Ramos (cell line): ENCODE results near the gene RPRD1B.

Experiments used
- in situ Hi-C: fragments of 300-500 bp; cut with MboI; formaldehyde crosslinking; loops from one replicate; pipeline ENCODE4 v1.14.3; 2022; ENCODE audit warnings: low sequenced_read_pairs; ENCODE audit not compliant: unreplicated experiment

RPRD1B gene, protein sequence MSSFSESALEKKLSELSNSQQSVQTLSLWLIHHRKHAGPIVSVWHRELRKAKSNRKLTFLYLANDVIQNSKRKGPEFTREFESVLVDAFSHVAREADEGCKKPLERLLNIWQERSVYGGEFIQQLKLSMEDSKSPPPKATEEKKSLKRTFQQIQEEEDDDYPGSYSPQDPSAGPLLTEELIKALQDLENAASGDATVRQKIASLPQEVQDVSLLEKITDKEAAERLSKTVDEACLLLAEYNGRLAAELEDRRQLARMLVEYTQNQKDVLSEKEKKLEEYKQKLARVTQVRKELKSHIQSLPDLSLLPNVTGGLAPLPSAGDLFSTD

DNA sequence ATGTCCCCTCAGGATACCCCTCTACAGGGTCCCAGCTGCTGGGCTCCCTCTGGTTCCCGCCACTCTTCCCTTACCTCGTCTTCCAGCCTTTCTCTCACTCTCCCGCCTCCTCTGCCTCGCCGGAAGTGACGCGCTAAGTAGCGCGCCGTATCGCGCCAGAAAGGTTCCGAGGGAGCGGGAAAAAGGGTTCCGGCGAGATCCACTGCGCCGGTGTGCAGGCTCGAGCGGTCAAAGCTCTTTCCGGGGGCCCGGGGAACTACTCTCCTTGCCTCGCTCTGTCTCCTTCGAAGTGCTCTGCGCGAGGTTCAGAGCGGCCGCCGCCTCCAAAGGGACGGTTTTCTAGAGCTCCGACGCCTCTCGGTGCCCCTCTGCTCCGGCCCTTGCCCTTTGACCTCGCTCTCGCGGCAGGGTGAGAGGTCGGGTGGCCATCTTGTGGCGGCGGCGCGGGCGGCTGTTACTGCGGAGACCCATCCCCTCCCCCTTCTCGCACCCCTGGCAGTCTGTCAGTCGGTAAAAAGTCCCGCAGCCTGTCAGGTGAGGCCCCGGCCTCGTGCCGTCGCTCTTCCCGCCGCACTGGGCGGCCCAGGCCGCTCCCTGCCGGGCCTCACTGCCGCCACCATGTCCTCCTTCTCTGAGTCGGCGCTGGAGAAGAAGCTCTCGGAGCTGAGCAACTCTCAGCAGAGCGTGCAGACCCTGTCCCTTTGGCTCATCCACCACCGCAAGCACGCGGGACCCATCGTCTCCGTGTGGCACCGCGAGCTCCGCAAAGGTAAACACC is at the start of gene RPRD1B, which contains the start of gene TTI1:
TSS of gene RPRD1B (plus strand) at position 417 of the 778 bp plus-strand sequence. CDS start at position 619, 202 bp downstream.
TSS of gene TTI1 (minus strand) at position 127 of the 778 bp plus-strand sequence. CDS start 19,640 bp downstream, outside the sequence.
- in situ Hi-C loops = no loop called here

DNA sequence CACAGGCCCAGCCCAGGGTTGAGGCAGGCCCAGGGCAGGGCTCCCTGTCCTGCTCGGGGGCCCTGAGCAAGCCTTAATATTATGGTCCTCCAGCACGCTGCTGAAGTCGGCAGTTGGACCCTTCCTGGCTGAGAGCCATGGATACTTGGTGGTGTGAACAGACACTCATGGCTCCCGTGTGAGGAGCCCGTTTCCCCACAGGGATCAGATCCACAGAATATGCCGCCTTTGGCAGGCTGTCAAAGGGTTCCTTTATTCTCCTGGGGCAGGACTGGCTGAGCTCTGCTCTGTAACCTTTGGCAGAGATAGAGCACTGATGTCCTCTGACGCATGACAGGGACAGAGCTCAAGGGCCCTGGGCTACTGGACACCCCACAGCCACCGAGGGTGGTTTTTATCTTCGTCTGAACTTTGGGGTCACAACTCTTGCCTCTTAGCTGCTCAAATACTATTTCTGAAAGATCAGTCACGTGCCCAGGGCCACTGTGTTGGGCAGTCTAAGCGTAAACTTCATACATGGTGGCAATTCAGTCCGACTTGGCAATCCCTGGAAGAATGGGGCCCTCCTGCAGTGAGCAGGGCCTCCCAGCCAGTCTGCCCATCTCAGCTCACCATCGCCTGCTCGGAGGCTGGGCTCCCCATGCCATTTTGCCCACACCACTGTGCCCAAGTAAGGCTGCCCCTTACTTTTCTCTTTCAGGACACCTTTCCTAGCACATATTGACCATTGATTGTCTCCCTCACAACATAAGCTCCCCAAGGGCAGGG is 49.3 kb upstream of the RPRD1B start:
- in situ Hi-C loops = no loop called here

DNA sequence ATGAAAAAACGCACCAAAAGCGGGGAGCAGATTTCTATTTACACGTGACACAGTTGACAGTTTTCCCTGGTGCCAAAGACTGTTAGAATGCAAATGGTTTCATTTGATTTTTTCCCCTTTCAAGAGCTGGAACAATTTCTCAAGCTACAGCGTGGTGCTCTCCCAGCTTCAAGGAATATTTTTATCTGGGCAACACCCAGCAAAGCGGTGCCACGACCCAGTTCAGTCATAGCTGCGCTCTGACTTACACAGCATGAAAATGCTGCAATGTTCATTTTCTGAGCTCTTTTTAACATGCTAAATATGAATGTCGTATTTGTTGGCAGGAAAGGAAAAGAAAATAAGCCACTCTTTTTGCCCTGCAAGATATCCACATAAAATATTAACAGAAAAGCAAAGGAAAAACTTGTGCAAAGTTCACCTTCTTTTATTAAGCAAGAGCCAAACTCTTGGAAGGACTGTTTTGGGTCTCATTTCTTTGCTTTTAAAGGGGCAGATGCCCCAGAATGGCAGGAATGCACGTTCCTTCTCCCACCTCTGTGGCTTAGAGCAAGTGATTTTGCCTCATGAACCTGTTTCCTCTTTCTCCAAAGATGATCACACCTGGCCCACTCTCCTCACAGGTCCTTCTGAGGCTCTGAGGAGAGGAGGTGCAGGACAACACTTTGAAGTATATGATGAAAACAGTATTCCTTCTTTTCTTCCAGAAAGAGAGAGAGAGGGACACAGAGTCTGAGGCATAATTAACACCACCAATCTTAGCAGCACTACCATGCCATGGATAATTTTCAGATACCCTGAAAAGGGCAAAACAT is 47.3 kb upstream of the RPRD1B start:
- in situ Hi-C loops = no loop called here

DNA sequence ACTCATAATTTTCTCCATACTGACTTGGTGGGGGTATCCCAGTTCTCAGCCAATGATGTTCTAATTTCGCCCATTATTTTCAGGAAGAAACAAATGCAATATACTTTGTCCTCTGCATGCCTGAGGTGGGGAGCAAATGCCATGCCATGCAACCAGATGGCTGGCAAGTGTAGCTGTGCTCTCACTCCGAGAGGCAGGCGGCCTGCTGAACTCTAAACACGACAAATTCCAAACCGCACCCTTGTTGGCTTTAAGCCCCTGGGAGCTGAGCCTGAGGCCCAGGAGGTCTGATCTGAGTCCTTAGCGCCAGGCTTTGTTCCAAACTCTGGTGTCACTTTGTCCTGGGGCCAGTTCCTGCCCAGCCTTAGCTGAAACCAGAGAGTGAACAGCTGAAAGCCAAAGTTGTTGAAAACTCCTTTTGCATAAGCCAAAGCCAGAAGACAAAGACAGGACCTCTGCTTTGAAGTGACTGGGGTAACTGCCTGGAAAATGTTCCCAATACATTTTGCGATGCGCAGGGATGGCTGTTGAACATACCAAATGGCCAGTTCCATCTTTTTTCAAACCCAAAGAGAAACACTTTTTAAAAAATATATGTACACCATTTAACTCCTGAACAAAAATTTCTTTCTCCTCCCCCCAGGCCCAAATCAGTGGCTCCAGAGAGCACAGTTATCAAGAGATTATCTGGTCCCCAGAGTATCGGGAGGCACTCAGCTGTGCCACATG is 46.5 kb upstream of the RPRD1B start:
- in situ Hi-C loops = no loop called here

DNA sequence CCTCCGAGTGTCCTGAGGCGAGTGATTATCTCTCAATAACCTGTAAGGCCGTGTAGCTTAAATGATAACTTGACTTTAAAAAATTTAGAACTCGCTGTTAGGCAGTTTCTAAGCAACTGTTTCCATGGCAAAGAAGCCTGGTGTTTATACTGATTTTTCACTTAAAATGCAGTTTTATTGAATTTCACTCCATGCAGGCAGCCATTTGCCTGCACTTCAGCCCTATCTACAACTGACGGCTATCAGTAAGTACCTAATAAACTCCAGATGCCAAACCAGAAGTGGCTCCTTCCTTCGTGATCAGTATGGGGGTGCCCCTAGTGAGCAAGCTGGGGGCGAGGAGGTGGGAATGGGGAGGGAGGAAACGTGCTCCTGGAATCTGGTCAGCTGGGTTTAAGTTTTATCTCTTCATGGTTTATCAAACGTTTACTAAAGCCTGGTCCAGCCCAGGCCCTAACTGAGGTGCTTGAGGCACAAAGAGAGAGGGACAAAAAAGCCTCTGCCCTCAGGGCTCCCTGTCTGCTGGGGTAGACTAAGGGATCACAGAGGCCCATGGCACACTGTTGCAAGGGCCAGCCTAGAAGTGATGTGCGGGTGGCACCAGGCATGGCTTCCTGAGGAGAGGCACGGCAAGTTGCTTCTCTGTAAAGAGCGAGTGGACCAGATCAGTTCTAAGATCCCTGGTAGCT is 45.8 kb upstream of the RPRD1B start:
- in situ Hi-C loops = no loop called here

DNA sequence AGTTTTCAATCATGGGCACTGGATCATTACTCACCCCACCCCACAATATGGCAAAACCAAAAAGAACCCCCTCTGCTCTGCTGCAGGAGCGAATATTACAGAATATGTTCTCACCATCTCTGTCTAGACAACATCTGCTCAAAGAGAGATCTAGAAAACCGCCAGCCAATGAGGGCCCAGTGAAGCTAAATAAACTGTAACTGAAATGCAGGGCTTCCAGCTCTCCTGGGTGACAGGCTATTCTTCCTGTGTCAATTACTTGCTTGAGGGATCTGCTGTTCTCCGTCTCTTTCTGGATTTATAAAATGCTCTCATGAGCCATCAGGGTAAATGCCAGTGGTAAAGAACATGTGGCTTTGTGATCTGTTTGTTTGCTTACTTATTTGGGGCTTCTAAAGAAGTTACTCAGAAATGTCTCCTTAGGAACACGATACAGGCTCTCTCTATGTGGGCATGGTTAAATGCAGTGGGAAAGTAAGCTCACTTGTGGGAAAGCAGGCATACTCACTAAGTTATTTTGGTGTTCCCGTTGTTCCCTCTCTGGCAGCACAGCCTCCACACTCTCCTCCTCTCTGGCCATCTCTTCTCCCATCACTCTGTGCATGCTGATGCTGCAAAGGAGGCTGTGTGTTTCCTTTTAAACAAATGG is 45.1 kb upstream of the RPRD1B start:
- in situ Hi-C loops = no loop called here

DNA sequence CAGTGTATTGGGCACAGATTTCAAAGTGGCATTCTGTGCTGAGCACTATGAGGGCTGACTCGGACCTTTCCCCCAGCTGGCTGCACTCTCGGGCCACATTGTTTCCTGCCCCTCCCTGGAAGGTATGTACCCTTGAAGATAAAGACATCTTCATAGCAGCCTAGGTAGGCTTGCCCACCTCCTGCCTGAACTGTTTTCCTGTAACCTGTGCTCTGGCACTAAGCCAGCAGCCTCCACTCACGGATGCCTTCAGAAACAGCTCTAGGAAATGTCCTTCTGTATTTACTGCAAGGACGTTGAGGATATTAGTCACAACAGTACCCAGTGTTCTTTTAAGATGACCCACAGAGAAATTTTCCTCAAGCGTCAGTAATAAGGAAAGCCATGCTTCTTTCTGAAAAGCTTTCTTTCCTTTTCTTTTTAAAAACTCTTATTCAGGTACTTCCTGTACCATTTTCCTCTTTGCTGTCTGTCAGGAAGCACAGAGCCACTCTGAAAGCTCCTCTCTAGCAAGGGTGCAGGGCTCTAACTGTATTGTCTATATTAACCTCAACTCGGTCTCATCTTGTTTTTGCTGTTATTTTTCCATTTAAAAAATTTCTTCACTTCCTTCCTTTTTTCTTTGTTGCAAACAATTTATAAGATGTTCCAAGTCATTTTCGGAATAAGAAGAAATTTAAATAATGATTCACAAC is 43.8 kb upstream of the RPRD1B start:
- in situ Hi-C loops = loop anchor here (10.0 kb wide), 1 partner anchor 425 kb away; no protein-coding TSS in a partner anchor

DNA sequence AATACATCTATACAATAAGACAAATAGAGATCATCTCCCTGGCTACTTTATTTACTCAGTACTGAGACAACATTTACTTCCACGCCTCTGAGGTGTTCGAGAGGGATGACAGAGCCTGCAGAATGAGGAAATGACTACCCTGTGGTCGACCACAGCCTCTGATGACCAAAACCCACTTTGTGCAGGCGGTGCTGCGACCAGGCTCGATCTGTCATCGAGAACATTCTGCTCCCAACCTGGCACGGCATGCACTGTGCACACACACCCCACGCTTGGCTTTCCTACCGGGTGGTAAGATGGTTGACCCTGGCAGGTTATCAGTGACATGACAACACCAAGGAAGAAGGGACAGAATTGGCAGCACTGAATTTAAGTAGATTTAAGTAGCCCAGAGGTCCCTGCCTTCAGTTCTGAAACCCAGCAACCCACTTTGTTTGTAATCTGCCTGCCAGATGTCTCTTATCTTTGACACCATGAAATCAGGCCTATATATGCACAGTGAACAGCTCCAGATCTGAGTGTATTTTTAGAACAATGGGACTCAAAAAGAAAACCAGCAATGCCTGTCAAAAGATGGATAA is 42.9 kb upstream of the RPRD1B start:
- in situ Hi-C loops = loop anchor here (10.0 kb wide), 1 partner anchor 426 kb away; no protein-coding TSS in a partner anchor

DNA sequence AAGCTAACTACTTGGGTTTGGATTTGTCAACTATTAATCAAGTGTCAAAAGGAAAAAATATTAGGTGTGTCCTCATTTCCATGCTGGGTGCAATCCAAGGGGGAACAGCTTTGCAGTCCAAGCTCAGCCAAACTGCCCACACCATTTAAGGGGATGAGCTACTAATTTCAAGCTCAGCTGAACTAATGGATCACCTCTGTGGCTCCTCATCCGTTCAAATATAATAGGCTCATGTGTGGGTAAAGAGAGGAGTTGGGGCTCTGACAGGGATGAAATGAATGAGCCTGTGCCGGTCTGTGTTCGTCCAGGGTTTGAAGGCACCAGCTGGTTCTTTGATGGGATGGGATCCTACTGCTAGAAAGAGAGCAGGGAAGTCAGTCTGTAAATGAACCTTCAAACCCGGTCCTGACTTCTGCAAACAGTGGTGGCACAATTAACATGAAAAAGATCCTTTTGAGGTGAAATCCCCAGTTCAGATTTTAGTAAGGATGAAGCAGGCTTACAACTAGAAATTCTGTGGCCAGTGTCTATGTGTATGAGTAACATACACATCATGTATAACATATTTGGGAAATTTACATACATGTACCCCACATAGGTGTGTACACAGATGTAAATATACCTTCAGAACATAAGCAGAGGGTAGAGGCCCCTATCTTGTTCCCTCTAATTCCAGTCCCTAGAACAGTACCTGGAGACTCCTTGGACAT is 42.2 kb upstream of the RPRD1B start:
- in situ Hi-C loops = loop anchor here (10.0 kb wide), 1 partner anchor 427 kb away; no protein-coding TSS in a partner anchor

DNA sequence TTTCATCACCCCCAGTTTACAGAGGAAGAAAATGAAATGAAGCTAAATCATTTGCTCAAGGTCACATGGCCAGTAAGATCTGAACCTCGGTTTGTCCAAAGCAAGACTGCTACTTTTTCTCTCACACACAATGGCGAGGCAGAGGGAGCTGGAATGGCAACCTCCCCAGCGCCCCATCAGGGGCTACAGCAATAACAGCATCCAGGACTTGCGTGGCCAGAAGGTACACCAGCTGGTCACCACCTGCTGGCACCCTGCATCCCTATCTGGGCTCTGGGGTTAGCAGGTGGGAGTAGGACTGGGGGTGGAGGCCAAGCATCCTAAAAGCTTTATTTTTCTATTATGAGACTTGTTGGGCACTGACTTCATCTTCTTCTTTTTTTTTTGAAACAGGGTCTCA is 41.6 kb upstream of the RPRD1B start:
- in situ Hi-C loops = loop anchor here (10.0 kb wide), 1 partner anchor 427 kb away; no protein-coding TSS in a partner anchor

DNA sequence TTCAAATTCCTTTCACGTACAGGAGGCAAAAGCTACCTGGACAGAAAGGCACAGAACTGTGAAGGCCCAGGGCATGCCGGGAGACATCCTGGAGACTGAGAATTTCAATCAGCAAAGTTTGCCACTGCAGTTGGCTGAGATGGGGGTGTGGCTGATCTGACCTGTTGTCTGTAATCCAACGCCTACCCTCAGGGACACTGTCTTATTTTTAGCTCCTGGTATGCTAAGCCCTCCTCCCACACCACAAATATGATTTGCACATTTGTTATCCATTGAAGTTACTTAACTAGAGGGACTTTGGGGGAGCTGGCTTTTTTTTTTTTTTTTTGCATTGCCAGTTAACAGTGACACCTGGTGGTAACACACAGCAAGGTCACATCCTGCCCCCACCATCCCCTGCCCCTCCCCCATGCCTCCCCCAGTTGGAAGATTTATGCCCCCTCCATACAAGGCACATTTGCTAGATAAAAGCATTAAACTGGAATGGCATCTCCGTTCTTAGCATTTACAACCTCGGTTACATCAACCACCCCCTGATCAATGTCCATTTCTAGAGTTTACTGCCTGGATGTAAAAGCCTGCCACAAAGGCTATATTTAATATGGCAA is 40.6 kb upstream of the RPRD1B start:
- in situ Hi-C loops = loop anchor here (10.0 kb wide), 1 partner anchor 428 kb away; no protein-coding TSS in a partner anchor

DNA sequence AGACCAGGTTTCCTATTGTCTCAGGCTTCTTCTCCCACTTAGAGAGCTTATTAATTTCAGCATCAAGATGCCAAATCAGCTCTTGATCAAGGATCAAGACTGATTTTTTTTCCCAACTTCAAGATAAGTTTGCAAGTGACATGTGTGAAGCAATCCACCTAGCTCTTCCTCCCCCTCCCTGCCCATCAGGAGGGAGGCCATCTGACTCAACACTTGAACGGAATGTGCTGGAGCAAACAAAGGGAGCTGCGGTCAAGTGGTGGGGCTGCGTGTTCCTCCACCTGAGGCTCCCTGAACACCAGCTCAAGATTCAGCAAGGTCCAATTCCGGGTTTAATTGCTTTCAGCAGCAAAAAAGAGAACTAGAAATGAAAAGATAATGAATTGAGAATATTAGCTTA is 39.0 kb upstream of the RPRD1B start:
- in situ Hi-C loops = loop anchor here (10.0 kb wide), 1 partner anchor 430 kb away; no protein-coding TSS in a partner anchor

DNA sequence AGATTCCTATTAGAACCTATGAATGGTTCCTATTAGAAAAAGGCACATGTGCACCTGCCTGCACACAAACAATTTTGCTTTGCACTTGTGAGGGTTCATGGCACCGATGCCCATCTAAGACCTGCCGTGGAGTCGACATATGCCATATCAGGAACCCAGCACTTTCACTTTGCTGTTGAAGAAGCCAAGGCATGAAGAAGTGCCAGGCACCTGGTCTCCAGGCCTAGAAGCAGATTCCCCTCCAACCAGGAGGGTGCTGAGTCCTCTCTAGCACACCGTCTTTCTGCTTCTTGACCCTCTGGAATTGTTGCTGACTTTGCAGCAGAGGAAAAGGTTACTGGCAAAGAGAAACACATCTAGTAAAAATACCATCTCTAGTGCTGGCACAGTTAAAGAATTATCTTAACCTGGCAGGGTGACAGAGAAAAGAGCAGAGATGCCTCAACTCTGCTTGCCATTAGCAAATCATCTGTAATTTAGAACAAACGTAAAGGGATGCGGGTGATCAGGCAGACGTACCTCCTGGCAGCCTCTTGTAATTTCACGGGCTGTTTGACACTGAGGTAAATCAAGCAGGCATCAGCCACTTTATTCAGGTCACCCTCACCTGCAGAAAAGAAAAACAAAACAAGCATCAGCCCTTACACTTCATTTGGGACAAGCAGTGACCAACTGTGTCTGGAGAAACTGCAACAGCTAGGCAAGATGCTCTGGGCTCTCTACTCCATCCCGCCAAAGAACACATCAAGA is 37.5 kb upstream of the RPRD1B start:
- in situ Hi-C loops = loop anchor here (10.0 kb wide), 1 partner anchor 431 kb away; no protein-coding TSS in a partner anchor

DNA sequence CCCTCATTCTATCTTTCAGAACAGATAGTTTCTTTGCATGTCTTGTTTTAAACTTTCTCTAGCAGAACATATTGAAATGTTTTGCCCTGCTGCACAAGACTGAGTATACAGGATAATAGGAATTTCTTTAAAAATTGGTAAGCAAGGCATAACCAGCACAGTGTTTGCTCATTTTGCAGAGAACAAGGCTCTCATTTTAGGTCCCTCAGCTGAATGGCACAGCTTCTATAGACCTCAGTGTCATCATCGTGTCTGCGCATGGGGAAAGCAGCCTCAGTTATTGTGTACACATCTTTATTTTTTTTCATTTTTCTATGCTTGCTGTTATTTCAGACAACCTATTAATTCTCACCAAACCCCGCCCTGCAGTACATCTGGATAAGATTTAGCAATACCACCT is 36.0 kb upstream of the RPRD1B start:
- in situ Hi-C loops = loop anchor here (10.0 kb wide), 1 partner anchor 433 kb away; no protein-coding TSS in a partner anchor
